HG03196 (cell line): Measurements from ENCODE around the gene CLIP1.
"Not testable (repeated sequence)": the region's sequence is repeated elsewhere in the genome, so short reads cannot be mapped to it uniquely, and the experiment has no call there.

Experiments used
- ATAC-seq: cut with Tn5 transposase; IDR thresholded peaks from one replicate; pipeline ENCODE4 v1.9.1; 2021; ENCODE audit not compliant: unreplicated experiment

The CLIP1 gene

GRCh38 chr12:122437656-122438121 is 15.2 kb upstream of the CLIP1 start:
- no peak for ATAC-seq

GRCh38 chr12:122435186-122435585 is 12.7 kb upstream of the CLIP1 start:
- ATAC-seq: no peak

- ATAC-seq: not testable (repeated sequence)
Observed at GRCh38 chr12:122429043-122429442, 6.6 kb upstream of the CLIP1 start.

GRCh38 chr12:122427403-122427802 is 4.9 kb upstream of the CLIP1 start:
- no peak for ATAC-seq

GRCh38 chr12:122423258-122424165 is 1.0 kb upstream of the CLIP1 start:
- no peak for ATAC-seq

GRCh38 chr12:122422730-122423257 is 325 bp upstream of the CLIP1 start:
- ATAC-seq: peak; percentile 5

GRCh38 chr12:122421187-122421820 is 1.2 kb downstream of the CLIP1 start:
- no peak for ATAC-seq

- no peak for ATAC-seq
Observed at GRCh38 chr12:122420471-122421162, 1.9 kb downstream of the CLIP1 start.

GRCh38 chr12:122419094-122419493 is 3.4 kb downstream of the CLIP1 start:
- ATAC-seq: not testable (repeated sequence)

GRCh38 chr12:122415665-122416064 is 6.8 kb downstream of the CLIP1 start:
- ATAC-seq: not testable (repeated sequence)

GRCh38 chr12:122413516-122414404 is 8.7 kb downstream of the CLIP1 start:
- ATAC-seq: no peak

- ATAC-seq: no peak
Observed at GRCh38 chr12:122412851-122413433, 9.5 kb downstream of the CLIP1 start.

GRCh38 chr12:122411537-122411936 is 10.9 kb downstream of the CLIP1 start:
- no peak for ATAC-seq

- no peak for ATAC-seq
Observed at GRCh38 chr12:122407208-122407607, 15.3 kb downstream of the CLIP1 start.

GRCh38 chr12:122406701-122407164 is 15.7 kb downstream of the CLIP1 start:
- ATAC-seq: no peak

GRCh38 chr12:122403831-122404230 is 18.6 kb downstream of the CLIP1 start:
- ATAC-seq: no peak

- no peak for ATAC-seq
Observed at GRCh38 chr12:122403115-122403770, 19.2 kb downstream of the CLIP1 start.

GRCh38 chr12:122402264-122402663 is 20.2 kb downstream of the CLIP1 start:
- ATAC-seq: no peak
